SK-N-SH (cell line): ENCODE measurements around the gene NSD2.

ENCODE experiments used
- CTCF ChIP-seq: fragments of 200-600 bp; sonication (generic); IDR thresholded peaks from 2 replicates; pipeline ENCODE4 v1.6.1; 2017; ENCODE audit warnings: antibody characterized with exemption, mild to moderate bottlenecking, moderate library complexity
- EP300 ChIP-seq, 2 experiments: IDR thresholded peaks; 2 replicates each; pipeline versions ENCODE4 v1.4.0 to v1.6.1; 2012; ENCODE audit warnings: borderline replicate concordance in 1 of 2, low read depth in 1 of 2, low read length in 1 of 2
- GABPA ChIP-seq: IDR thresholded peaks from 2 replicates; pipeline ENCODE4 v1.4.0; 2012; ENCODE audit warnings: low read depth, mild to moderate bottlenecking
- JUND ChIP-seq: IDR thresholded peaks from 2 replicates; pipeline ENCODE4 v1.4.0; 2012
- MXI1 ChIP-seq: IDR thresholded peaks from 2 replicates; pipeline ENCODE4 v1.6.1; 2012; ENCODE audit warnings: mild to moderate bottlenecking, low read depth, low read length, improper control_type of control experiment
- POLR2AphosphoS5 ChIP-seq: IDR thresholded peaks from 2 replicates; pipeline ENCODE4 v1.6.1; 2012; ENCODE audit warnings: low read depth, low read length
- RAD21 ChIP-seq: IDR thresholded peaks from 2 replicates; pipeline ENCODE4 v1.6.1; 2012; ENCODE audit warnings: mild to moderate bottlenecking, low read length
- REST ChIP-seq: IDR thresholded peaks from 2 replicates; pipeline ENCODE4 v1.6.1; 2012; ENCODE audit warnings: mild to moderate bottlenecking, low read depth, low read length, moderate library complexity
- SMC3 ChIP-seq: IDR thresholded peaks from 2 replicates; pipeline ENCODE4 v1.6.1; 2012; ENCODE audit warnings: low read depth, low read length, improper control_type of control experiment
- TAF1 ChIP-seq: IDR thresholded peaks from 2 replicates; pipeline ENCODE4 v1.6.1; 2012; ENCODE audit warnings: low read depth, mild to moderate bottlenecking, low read length, moderate library complexity, borderline replicate concordance
- TEAD4 ChIP-seq: IDR thresholded peaks from 2 replicates; pipeline ENCODE4 v1.4.0; 2012; ENCODE audit warnings: mild to moderate bottlenecking, borderline replicate concordance; ENCODE audit not compliant: insufficient read depth
- ZBTB33 ChIP-seq: IDR thresholded peaks from 2 replicates; pipeline ENCODE4 v1.4.0; 2012; ENCODE audit warnings: low read depth, borderline replicate concordance

GRCh38 chr4:1830642-1831228 is 40.5 kb upstream of the NSD2 start:
- TF ChIP-seq JUND: no peak
- TF ChIP-seq CTCF: no peak
- no peak for TF ChIP-seq MXI1
- no peak for TF ChIP-seq REST
- TF ChIP-seq GABPA: no peak
- TF ChIP-seq TAF1: no peak
- no peak for TF ChIP-seq EP300 (IDR thresholded peaks at IDR 0.05; ENCODE audit: borderline replicate concordance in 1 of 2, low read depth in 1 of 2, low read length in 1 of 2)
- no peak for TF ChIP-seq ZBTB33
- no peak for TF ChIP-seq POLR2AphosphoS5
- no peak for TF ChIP-seq SMC3
- TF ChIP-seq RAD21: no peak
- no peak for TF ChIP-seq TEAD4
